Activated naive CD4-positive, alpha-beta T cell treated with anti-CD3 and anti-CD28 coated beads, Interleukin-2, amount 50 U/mL, for 24 hours (primary cell): ENCODE measurements around the gene SPATA31E1.
"Not testable (repeated sequence)": the region's sequence is repeated elsewhere in the genome, so short reads cannot be mapped to it uniquely, and the experiment has no call there.

ENCODE experiments used
- H3K27ac Mint-ChIP-seq: one replicate; pipeline ENCODE4 v1.8.0; 2021; ENCODE audit warnings: mild to moderate bottlenecking, mixed read lengths
- H3K27me3 Mint-ChIP-seq: one replicate; pipeline ENCODE4 v1.8.0; 2021; ENCODE audit warnings: mixed read lengths
- H3K36me3 Mint-ChIP-seq: one replicate; pipeline ENCODE4 v1.8.0; 2021; ENCODE audit warnings: mixed read lengths
- H3K4me1 Mint-ChIP-seq: one replicate; pipeline ENCODE4 v1.8.0; 2021; ENCODE audit warnings: mixed read lengths
- H3K4me3 Mint-ChIP-seq: one replicate; pipeline ENCODE4 v1.8.0; 2021; ENCODE audit warnings: mild to moderate bottlenecking, mixed read lengths
- H3K9me3 Mint-ChIP-seq: one replicate; pipeline ENCODE4 v1.8.0; 2021; ENCODE audit warnings: mixed read lengths

The SPATA31E1 gene

GRCh38 chr9:87921561-87921960, 38.9 kb downstream of the SPATA31E1 start:
- H3K9me3 Mint-ChIP-seq, H3K36me3 Mint-ChIP-seq, H3K27ac Mint-ChIP-seq, H3K4me3 Mint-ChIP-seq, H3K4me1 Mint-ChIP-seq, H3K27me3 Mint-ChIP-seq: not testable (repeated sequence)

GRCh38 chr9:87923012-87923411, 40.3 kb downstream of the SPATA31E1 start:
- not testable (repeated sequence) for H3K27ac Mint-ChIP-seq, H3K36me3 Mint-ChIP-seq, H3K4me1 Mint-ChIP-seq, H3K27me3 Mint-ChIP-seq, H3K4me3 Mint-ChIP-seq, H3K9me3 Mint-ChIP-seq

GRCh38 chr9:87924851-87925250, 42.2 kb downstream of the SPATA31E1 start:
- not testable (repeated sequence) for H3K4me3 Mint-ChIP-seq, H3K9me3 Mint-ChIP-seq, H3K4me1 Mint-ChIP-seq, H3K27me3 Mint-ChIP-seq, H3K27ac Mint-ChIP-seq, H3K36me3 Mint-ChIP-seq

GRCh38 chr9:87929152-87929551, 46.5 kb downstream of the SPATA31E1 start:
- H3K27ac Mint-ChIP-seq, H3K4me3 Mint-ChIP-seq, H3K36me3 Mint-ChIP-seq, H3K9me3 Mint-ChIP-seq, H3K27me3 Mint-ChIP-seq, H3K4me1 Mint-ChIP-seq: not testable (repeated sequence)

GRCh38 chr9:87934444-87934843, 51.8 kb downstream of the SPATA31E1 start:
- H3K36me3 Mint-ChIP-seq, H3K27ac Mint-ChIP-seq, H3K9me3 Mint-ChIP-seq, H3K27me3 Mint-ChIP-seq, H3K4me1 Mint-ChIP-seq, H3K4me3 Mint-ChIP-seq: not testable (repeated sequence)

GRCh38 chr9:87937352-87937751, 54.7 kb downstream of the SPATA31E1 start:
- H3K9me3 Mint-ChIP-seq, H3K27ac Mint-ChIP-seq, H3K36me3 Mint-ChIP-seq, H3K4me1 Mint-ChIP-seq, H3K4me3 Mint-ChIP-seq, H3K27me3 Mint-ChIP-seq: not testable (repeated sequence)

GRCh38 chr9:87937918-87938317, 55.2 kb downstream of the SPATA31E1 start:
- not testable (repeated sequence) for H3K27me3 Mint-ChIP-seq, H3K4me1 Mint-ChIP-seq, H3K27ac Mint-ChIP-seq, H3K9me3 Mint-ChIP-seq, H3K36me3 Mint-ChIP-seq, H3K4me3 Mint-ChIP-seq

GRCh38 chr9:87938336-87938735, 55.7 kb downstream of the SPATA31E1 start:
- H3K4me3 Mint-ChIP-seq, H3K27ac Mint-ChIP-seq, H3K36me3 Mint-ChIP-seq, H3K4me1 Mint-ChIP-seq, H3K27me3 Mint-ChIP-seq, H3K9me3 Mint-ChIP-seq: not testable (repeated sequence)
